Stomach (tissue), 4 donors: ENCODE measurements around the gene PLD5.

Experiments used
- CTCF ChIP-seq, 7 experiments: fragments of 450-650 bp in 4 of 7; fragments of 200-600 bp in 3 of 7; sonication (generic) in 3 of 7; IDR thresholded peaks; one replicate each; pipeline ENCODE4 v1.5.1; 2016 to 2019; ENCODE audit warnings: antibody characterized with exemption in 7 of 7, control low read depth in 2 of 7, mild to moderate bottlenecking in 1 of 7
- EP300 ChIP-seq: sonication (generic); formaldehyde crosslinking; IDR thresholded peaks from one replicate; pipeline ENCODE4 v1.6.1; 2017; ENCODE audit warnings: antibody characterized with exemption
- POLR2A ChIP-seq, 4 donors: fragments of 450-650 bp; IDR thresholded peaks; one replicate each; pipeline ENCODE4 v1.6.1; 2016; ENCODE audit warnings: antibody characterized with exemption in 4 of 4, control low read depth in 2 of 4, mild to moderate bottlenecking in 1 of 4, moderate library complexity in 1 of 4
- POLR2AphosphoS5 ChIP-seq, 3 donors: sonication (generic); formaldehyde crosslinking; IDR thresholded peaks; one replicate each; pipeline ENCODE4 v1.6.1; 2016; ENCODE audit warnings: antibody characterized with exemption in 3 of 3

GRCh38 chr1:242318140-242318539 lies 206.4 kb downstream of the PLD5 start:
- TF ChIP-seq CTCF (IDR thresholded peaks at IDR 0.05) (no peak), POLR2A (IDR thresholded peaks at IDR 0.05) (no peak), EP300 (no peak), POLR2AphosphoS5 (IDR thresholded peaks at IDR 0.05) (no peak)
